ENCODE measurements around the gene CDK13. TPM values are rescaled to one million over a fixed set of nuclear protein-coding genes. Genes with fewer than 3 reads are reported as not detected.
"Not testable (repeated sequence)": the region's sequence is repeated elsewhere in the genome, so short reads cannot be mapped to it uniquely, and the experiment has no call there.

CDK13 gene
- total RNA-seq, 1 donor from 2014 or later = 68.1 TPM

- no peak for DNase-seq (ENCODE audit: extremely low read depth, low read depth, low spot score)
Measured at GRCh38 chr7:40095695-40096327, 145.8 kb downstream of the CDK13 start.

- DNase-seq (ENCODE audit: extremely low read depth, low read depth, low spot score) = no peak
Measured at GRCh38 chr7:40097728-40098127, 147.7 kb downstream of the CDK13 start.

DNA sequence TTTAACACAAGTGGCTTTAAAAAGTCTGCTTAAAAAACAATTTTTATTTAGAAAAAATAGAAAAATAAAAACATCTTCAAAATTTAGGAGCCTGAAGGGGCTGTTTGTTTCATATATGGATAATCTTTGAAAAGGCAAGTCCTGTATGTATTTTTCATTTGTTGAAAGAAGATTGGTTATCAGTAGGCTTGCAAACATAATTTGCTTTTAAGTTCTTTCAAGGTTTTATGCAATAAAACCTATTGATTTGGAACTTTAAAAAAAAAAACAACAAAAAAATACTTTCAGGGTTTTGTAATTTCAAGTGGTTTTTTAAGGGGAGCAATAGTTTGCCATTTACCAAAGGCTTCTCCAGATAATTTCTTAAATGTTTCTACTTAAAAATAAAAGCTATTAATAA is 148.8 kb downstream of the CDK13 start:
- no peak for DNase-seq (ENCODE audit: extremely low read depth, low read depth, low spot score)

DNA sequence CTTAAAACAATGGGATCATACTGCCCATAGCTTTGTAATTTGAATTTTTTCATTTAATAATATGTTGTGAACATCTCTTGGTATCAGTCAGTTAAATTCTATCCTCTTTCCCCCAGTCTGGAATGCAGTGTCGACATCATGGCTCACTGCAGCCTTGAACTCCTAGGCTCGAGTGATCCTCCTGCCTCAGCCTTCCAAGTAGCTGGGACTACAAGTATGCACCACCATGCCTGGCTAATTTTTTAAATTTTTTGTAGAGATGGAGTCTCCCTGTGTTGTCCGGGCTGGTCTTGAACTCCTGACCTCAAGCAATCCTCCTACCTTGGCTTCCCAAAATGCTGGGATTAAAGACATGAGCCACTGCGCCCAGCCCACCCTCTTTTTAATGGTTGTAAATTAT is 149.8 kb downstream of the CDK13 start:
- no peak for DNase-seq (ENCODE audit: extremely low read depth, low read depth, low spot score)

DNA sequence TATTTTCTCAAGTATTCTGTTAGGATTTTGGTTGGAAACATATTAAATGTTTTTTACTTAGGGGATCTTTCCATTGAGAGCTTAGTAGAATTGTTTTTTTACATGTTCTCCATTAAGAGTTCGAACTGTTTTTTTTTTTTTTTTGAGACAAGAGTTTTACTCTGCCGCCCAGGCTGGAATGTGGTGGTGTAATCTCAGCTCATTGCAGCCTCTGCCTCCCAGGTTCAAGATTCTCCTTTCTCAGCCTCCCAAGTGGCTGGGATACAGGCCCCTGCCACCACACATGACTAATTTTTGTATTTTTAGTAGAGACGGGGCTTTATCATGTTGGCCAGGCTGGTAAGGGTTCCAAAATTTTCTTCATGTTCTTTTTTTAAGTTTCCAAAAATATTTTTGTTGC is 151.1 kb downstream of the CDK13 start:
- DNase-seq (ENCODE audit: extremely low read depth, low read depth, low spot score) = no peak

- DNase-seq (ENCODE audit: extremely low read depth, low read depth, low spot score) = no peak
Measured at GRCh38 chr7:40102897-40103296, 152.8 kb downstream of the CDK13 start.

- no peak for DNase-seq (ENCODE audit: extremely low read depth, low read depth, low spot score)
Measured at GRCh38 chr7:40105879-40106473, 155.9 kb downstream of the CDK13 start.

- DNase-seq (ENCODE audit: extremely low read depth, low read depth, low spot score) = no peak
Measured at GRCh38 chr7:40115936-40116335, 165.9 kb downstream of the CDK13 start.

GRCh38 chr7:40117199-40117598 is 167.1 kb downstream of the CDK13 start:
- not testable (repeated sequence) for DNase-seq (ENCODE audit: extremely low read depth, low read depth, low spot score)

DNA sequence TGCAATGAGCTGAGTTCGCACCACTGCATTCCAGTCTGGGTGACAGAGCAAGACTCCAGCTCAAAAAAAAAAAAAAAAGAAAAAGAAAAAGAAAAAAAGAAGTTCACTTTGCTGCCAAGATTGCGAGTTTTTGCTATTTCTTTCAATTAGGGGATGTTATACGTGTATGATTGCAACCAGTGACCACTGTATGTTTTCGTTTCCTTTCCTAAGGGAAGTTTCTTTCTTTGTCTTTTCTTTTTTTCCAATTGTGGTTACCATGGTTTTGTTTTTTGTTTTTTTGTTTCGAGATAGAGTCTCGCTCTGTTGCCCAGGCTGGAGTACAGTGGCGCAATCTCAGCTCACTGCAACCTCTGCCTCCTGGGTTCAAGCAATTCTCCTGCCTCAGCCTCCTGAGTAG is 168.1 kb downstream of the CDK13 start:
- DNase-seq (ENCODE audit: extremely low read depth, low read depth, low spot score) = not testable (repeated sequence)

GRCh38 chr7:40120020-40120419 is 170.0 kb downstream of the CDK13 start:
- no peak for DNase-seq (ENCODE audit: extremely low read depth, low read depth, low spot score)

- not testable (repeated sequence) for DNase-seq (ENCODE audit: extremely low read depth, low read depth, low spot score)
Measured at GRCh38 chr7:40122100-40122939, 172.3 kb downstream of the CDK13 start.

- no peak for DNase-seq (ENCODE audit: extremely low read depth, low read depth, low spot score)
Measured at GRCh38 chr7:40122940-40123254, 172.8 kb downstream of the CDK13 start.

DNA sequence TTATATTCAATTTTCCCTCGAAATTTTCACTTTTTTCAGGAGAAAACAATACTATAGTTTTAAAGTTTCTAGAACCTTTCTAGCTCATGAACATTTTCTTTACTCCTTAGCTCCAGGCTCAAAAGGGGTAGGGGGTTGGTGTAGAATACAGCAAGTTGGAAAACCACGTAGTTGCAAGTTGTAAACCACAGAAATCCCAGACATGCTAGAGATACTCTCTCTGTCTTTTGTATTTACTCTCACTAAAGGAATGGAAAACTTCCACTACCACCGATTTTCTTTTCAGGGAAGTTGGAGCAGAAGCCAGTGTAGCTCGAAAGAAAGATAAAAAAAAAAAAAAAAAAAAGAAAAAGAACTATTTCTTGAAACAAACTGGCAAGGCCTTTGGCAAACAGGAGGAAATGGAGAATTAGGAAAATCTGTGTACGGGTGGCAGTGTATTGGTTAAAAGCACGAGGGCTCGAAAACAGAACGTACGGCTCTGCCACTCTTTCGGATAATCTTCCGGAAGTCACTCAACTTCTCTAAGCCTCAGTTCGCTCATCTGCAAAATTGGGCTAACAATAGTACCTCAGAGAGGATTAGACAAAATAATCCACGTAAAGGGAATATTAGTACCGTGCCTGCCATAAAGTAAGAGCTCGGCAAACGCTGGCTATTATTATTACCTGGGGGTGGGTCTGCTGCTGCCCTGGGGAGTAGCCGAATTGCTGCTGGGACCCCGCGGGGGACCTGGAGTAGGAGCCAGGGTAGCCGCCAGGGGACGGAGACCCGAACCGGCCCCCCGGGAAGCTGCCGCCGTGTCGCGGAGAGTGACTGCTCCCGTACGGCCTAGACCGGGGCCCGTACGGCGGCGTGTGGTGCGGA is 183.7 kb downstream of the CDK13 start:
- DNase-seq (ENCODE audit: extremely low read depth, low read depth, low spot score) = no peak

GRCh38 chr7:40134428-40135316 is 184.6 kb downstream of the CDK13 start, which contains the start of the genes MPLKIP and SUGCT:
Gene MPLKIP (minus strand): TSS chr7:40134622. CDS start chr7:40134567, 55 bp downstream.
Gene SUGCT (plus strand): TSS chr7:40135005.
- peak; percentile 80 for DNase-seq (ENCODE audit: extremely low read depth, low read depth, low spot score)

- DNase-seq (ENCODE audit: extremely low read depth, low read depth, low spot score) = no peak
Measured at GRCh38 chr7:40135317-40135610, 185.2 kb downstream of the CDK13 start.

GRCh38 chr7:40137563-40137962 is 187.5 kb downstream of the CDK13 start:
- no peak for DNase-seq (ENCODE audit: extremely low read depth, low read depth, low spot score)

DNA sequence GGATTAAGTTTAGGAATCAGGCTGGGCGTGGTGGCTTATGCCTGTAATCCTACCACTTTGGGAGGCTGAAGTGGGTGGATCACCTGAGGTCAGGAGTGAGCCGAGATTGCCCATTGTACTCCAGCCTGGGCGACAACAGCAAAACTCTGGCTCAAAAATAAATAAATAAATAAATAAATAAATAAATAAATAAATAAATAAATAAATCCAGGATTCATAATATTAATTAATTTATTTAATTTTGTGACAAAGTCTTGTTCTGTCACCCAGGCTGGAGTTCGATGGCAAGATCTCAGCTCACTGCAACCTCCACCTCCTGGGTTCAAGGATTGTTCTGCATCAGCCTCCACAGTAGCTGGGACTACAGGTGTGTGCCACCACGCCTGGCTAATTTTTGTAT is 188.9 kb downstream of the CDK13 start:
- DNase-seq (ENCODE audit: extremely low read depth, low read depth, low spot score) = no peak

DNA sequence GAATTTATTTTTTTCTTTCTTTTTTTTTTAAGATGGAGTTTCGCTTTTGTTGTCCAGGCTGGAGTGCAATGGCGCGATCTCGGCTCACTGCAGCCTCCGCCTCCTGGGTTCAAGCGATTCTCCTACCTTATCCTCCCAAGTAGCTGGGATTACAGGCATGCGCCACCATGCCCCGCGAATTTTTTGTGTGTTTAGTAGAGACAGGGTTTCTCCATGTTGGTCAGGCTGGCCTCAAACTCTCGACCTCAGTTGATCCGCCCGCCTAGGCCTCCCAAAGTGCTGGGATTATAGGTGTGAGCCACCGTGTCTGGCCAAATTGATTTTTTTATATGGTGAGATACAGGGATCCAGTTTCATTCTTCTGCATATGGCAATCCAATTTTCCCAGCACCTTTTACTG is 189.8 kb downstream of the CDK13 start:
- DNase-seq (ENCODE audit: extremely low read depth, low read depth, low spot score) = not testable (repeated sequence)

GRCh38 chr7:40141916-40142315 is 191.9 kb downstream of the CDK13 start:
- not testable (repeated sequence) for DNase-seq (ENCODE audit: extremely low read depth, low read depth, low spot score)
